Choroid plexus epithelial cell (primary cell): ENCODE measurements around the gene TYMP.

Experiments
- DNase-seq: peaks from one replicate; pipeline ENCODE4 v3.0.0-alpha.2; 2010; ENCODE audit warnings: low read depth
- H3K4me3 ChIP-seq: 2 replicates; pipeline ENCODE4 v1.5.1; 2011; ENCODE audit warnings: low read depth, mild to moderate bottlenecking, control low read depth, low read length, moderate library complexity
- TF ChIP-seq, protein P1 (sequence below): conservative IDR thresholded peaks from 2 replicates; pipeline ENCODE4 v1.5.1; 2011; ENCODE audit warnings: low read depth, mild to moderate bottlenecking, control low read depth, inconsistent platforms, low read length, moderate library complexity

TYMP gene

DNA sequence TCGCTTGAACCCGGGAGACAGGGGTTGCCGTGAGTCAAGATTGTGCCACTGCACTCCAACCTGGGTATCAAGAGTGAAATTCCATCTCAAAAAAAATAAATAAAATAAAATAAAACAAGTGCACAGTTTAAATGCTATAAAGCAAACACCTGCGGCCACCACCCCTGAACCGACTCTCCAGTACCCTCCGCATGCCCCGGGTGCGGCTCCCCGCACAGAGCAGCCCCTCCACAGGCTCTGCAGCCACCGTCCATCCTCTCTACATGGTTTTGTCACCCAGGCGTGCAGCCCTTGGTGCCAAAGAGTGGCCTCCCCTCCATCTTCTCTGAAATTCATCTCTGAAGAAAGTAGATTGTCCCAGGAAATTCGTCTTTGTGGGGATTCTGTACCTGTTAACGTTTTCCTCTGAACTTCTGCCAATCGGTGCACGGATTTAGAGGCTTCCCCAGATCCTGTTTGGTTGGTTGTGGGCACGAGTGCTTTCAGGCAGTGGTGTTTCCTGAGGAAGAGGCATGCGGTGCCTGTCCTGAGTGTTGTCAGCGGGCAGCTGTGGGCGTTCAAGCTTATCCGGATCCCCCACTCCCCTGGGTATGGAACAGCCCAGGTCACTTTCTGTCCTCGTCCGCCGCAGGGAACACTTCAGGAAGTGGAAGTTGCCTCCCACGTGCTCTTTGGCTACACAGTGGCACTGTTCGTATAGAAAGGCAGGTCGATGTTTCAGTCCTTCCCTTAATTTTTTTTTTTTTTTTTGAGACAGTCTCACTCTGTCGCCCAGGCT lies 39.1 kb downstream of the TYMP start:
- TF ChIP-seq, protein P1, sequence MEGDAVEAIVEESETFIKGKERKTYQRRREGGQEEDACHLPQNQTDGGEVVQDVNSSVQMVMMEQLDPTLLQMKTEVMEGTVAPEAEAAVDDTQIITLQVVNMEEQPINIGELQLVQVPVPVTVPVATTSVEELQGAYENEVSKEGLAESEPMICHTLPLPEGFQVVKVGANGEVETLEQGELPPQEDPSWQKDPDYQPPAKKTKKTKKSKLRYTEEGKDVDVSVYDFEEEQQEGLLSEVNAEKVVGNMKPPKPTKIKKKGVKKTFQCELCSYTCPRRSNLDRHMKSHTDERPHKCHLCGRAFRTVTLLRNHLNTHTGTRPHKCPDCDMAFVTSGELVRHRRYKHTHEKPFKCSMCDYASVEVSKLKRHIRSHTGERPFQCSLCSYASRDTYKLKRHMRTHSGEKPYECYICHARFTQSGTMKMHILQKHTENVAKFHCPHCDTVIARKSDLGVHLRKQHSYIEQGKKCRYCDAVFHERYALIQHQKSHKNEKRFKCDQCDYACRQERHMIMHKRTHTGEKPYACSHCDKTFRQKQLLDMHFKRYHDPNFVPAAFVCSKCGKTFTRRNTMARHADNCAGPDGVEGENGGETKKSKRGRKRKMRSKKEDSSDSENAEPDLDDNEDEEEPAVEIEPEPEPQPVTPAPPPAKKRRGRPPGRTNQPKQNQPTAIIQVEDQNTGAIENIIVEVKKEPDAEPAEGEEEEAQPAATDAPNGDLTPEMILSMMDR = no peak
- DNase-seq = no peak
- no peak overlapping the region for H3K4me3 ChIP-seq

DNA sequence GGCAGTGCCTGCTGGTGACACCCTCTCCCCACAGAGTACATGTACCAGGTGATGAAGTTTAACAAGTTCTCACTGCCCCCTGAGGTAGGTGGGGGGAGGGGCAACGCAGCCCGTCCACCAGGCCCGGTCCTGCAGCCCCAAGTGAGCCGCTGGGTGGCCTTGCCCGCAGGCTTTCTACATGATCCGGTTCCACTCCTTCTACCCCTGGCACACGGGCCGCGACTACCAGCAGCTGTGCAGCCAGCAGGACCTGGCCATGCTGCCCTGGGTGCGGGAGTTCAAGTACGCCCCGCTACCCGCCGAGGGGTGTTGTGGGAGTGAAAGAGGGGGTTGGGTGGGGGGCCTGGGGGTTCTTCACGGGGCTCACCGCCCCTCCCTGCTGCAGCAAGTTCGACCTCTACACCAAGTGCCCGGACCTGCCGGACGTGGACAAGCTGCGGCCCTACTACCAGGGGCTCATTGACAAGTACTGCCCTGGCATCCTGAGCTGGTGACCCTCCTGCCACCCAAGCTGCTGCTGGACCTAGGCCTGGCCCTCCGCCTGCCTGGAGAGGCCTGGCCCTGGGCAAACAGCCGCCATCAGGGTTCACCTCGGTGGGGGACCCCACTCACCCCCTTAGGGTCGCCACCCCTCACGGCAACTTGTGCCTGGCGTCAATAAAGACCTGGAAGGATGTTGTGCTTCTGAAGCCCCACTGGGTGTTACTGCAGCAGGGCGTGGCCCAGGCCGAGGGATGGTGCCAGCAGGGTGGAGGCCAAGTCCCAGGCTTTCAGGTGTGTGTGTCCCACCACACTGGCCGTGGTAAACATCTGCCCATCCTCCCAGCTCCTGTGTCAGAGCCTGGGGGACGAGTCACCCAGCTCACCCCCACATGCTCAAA lies 40.2 kb downstream of the TYMP start:
- TF ChIP-seq, protein P1 = no peak
- no peak for DNase-seq
- no peak overlapping the region for H3K4me3 ChIP-seq

DNA sequence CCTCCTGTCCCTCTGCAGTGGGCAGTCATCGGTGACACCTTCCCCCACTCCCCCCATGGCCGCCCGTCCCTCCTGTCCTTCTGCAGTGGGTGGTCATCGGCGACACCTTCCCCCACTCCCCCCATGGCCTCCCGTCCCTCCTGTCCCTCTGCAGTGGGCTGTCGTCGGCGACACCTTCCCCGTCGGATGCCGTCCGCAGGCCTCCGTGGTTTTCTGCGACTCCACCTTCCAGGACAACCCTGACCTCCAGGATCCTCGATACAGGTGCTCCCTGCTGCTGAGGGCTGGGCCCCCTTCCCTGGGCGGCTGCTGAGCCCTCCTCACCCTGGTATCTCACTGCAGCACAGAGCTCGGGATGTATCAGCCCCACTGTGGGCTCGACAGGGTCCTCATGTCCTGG lies 40.9 kb downstream of the TYMP start:
- no peak for DNase-seq
- no peak overlapping the region for H3K4me3 ChIP-seq
- TF ChIP-seq, protein P1 = no peak

DNA sequence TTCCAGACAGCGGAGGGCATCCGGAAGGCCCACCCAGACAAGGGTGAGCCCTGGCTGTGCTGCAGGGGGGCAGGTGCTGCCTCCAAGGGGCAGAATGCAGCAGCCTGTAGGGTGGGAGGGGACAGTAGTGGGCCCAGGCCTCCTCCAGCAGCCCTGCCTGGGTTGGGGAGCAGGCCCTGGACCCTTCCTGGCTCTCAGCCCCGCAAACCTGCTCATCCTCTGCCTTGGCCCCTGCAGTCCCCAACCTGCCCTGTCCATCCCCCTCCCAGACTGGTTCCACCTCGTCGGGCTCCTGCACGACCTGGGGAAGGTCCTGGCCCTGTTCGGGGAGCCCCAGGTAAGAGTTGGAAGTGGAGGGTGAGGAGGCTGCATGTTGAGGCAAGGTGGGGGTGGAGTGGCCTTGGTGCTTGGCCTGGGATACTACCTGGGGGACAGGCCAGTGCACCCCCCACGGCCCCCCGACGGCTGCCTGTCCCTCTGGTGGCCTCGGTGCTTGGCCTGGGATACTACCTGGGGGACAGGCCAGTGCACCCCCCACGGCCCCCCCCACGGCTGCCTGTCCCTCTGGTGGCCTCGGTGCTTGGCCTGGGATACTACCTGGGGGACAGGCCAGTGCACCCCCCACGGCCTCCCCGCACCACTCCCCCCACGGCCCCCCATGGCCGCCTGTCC lies 41.7 kb downstream of the TYMP start:
- no peak overlapping the region for H3K4me3 ChIP-seq
- DNase-seq = no peak
- TF ChIP-seq, protein P1 = no peak

DNA sequence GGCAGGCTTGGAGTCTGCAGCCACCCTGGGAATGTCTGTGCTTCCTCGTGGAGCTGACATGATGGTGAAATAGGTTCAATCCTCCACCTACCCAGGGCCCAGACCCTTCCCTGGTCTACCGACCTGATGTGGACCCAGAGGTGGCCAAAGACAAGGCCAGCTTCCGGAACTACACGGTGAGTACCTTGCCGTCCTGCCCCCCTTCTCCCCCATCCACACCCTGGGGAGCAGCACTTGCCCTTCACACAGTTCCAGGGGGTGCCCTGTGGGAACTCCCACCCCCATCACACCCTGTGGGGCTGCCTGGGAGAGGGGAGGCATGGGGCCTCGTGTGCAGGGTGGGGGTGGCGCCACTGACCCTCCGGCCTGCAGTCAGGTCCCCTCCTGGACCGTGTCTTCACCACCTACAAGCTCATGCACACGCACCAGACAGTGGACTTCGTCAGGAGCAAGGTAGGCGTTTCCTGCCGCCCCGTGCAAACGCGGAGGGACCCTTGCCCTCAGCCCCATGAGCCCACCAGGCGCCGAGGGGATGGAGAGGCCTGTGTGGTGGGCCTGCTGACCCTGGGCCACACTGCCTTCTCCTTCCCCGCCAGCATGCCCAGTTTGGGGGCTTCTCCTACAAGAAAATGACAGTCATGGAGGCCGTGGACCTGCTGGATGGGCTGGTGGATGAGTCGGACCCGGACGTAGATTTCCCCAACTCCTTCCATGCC lies 42.4 kb downstream of the TYMP start:
- no peak overlapping the region for H3K4me3 ChIP-seq
- DNase-seq = no peak
- TF ChIP-seq, protein P1 = no peak

DNA sequence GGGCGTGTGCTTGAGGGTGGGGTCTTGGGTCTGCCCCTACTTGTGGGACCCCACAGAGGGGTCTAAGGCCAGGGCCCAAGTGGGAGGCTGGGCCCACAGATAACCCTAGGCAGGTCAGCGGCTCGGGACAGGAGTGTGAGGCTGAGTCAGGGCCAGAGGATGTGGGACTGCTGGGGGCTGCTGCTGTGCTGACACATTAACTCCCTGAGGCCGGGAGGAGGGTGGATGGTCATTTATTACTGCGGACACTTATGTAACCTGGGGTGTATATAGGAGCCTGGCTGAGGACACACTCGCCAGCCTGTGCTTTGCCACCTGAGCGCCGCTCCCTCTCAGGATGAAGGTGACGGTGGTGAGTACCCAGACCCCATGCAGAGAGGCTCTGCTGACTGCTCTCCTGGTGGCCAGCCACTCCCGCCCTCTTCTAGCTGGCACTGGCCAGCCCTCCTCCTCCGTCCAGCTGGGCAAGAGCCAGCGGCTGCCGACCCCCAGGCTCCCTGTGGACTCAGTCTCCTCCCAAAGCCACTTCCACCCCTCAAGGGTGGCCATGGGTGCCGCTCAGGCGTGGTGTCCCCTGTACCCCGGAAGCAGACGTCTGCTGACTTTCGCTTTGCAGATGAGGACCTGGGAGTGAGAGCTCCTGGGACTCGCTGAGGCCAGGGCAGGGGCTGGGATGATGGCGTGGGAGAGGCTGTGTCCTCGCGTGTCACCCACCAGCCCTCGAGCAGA lies 43.1 kb downstream of the TYMP start, which contains the start of gene MIOX:
Gene MIOX, plus strand, starts transcription at position 299 of the 729 bp plus-strand sequence. Its CDS starts 39 bp downstream, at position 338.
- TF ChIP-seq, protein P1 = no peak
- peak; percentile 15 for DNase-seq
- no peak within 1 kb of the TSS for H3K4me3 ChIP-seq
